GM23338 (cell line): Measurements from ENCODE around the gene DMRT2.

Source experiments
- CTCF ChIP-seq, 2 experiments: fragments of 200-600 bp in 1 of 2; sonication (generic) in 1 of 2; conservative IDR thresholded peaks; 2 replicates each; pipeline versions ENCODE4 v1.5.1 to v1.6.1; 2016 to 2017; ENCODE audit warnings: antibody characterized with exemption in 2 of 2, low read depth in 2 of 2, mild to moderate bottlenecking in 2 of 2, moderate library complexity in 1 of 2
- EZH2 ChIP-seq: fragments of 200-600 bp; sonication (generic); IDR thresholded peaks from one replicate; pipeline ENCODE4 v1.8.0; 2017; ENCODE audit warnings: antibody characterized with exemption, mild to moderate bottlenecking, low read depth; ENCODE audit not compliant: unreplicated experiment

- no peak for TF ChIP-seq CTCF (conservative IDR thresholded peaks at IDR 0.05; ENCODE audit: low read depth in 2 of 2)
- TF ChIP-seq EZH2 = no peak
Observed at GRCh38 chr9:1077616-1078015, 27.5 kb downstream of the DMRT2 start.
